Measurements from ENCODE around the gene TENM4.
"Not testable (repeated sequence)": the region's sequence is repeated elsewhere in the genome, so short reads cannot be mapped to it uniquely, and the experiment has no call there.

TENM4 gene

GRCh38 chr11:78832226-78832947 lies 608.4 kb downstream of the TENM4 start:
- H3K4me3 ChIP-seq (ENCODE audit: low read depth, low read length) = no peak overlapping the region
- TF ChIP-seq, protein P1, sequence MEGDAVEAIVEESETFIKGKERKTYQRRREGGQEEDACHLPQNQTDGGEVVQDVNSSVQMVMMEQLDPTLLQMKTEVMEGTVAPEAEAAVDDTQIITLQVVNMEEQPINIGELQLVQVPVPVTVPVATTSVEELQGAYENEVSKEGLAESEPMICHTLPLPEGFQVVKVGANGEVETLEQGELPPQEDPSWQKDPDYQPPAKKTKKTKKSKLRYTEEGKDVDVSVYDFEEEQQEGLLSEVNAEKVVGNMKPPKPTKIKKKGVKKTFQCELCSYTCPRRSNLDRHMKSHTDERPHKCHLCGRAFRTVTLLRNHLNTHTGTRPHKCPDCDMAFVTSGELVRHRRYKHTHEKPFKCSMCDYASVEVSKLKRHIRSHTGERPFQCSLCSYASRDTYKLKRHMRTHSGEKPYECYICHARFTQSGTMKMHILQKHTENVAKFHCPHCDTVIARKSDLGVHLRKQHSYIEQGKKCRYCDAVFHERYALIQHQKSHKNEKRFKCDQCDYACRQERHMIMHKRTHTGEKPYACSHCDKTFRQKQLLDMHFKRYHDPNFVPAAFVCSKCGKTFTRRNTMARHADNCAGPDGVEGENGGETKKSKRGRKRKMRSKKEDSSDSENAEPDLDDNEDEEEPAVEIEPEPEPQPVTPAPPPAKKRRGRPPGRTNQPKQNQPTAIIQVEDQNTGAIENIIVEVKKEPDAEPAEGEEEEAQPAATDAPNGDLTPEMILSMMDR (IDR thresholded peaks at IDR 0.05; ENCODE audit: borderline replicate concordance, insufficient read depth, low read depth, low read length) = no peak

- H3K4me3 ChIP-seq (ENCODE audit: low read depth, low read length) = no peak overlapping the region
- TF ChIP-seq, protein P1 (IDR thresholded peaks at IDR 0.05; ENCODE audit: borderline replicate concordance, insufficient read depth, low read depth, low read length) = no peak
Measured at GRCh38 chr11:78831571-78831970, 609.3 kb downstream of the TENM4 start.

- TF ChIP-seq, protein P1 (IDR thresholded peaks at IDR 0.05; ENCODE audit: borderline replicate concordance, insufficient read depth, low read depth, low read length) = no peak
- H3K4me3 ChIP-seq (ENCODE audit: low read depth, low read length) = no peak overlapping the region
Measured at GRCh38 chr11:78830277-78830819, 610.5 kb downstream of the TENM4 start.

GRCh38 chr11:78829146-78829545 lies 611.7 kb downstream of the TENM4 start:
- TF ChIP-seq, protein P1 (IDR thresholded peaks at IDR 0.05; ENCODE audit: borderline replicate concordance, insufficient read depth, low read depth, low read length) = no peak
- no peak overlapping the region for H3K4me3 ChIP-seq (ENCODE audit: low read depth, low read length)

GRCh38 chr11:78828676-78829075 lies 612.2 kb downstream of the TENM4 start:
- TF ChIP-seq, protein P1 (IDR thresholded peaks at IDR 0.05; ENCODE audit: borderline replicate concordance, insufficient read depth, low read depth, low read length) = no peak
- no peak overlapping the region for H3K4me3 ChIP-seq (ENCODE audit: low read depth, low read length)

- H3K4me3 ChIP-seq (ENCODE audit: low read depth, low read length) = not testable (repeated sequence)
Measured at GRCh38 chr11:78827291-78827690, 613.5 kb downstream of the TENM4 start.

GRCh38 chr11:78825591-78826020 lies 615.2 kb downstream of the TENM4 start:
- no peak overlapping the region for H3K4me3 ChIP-seq (ENCODE audit: low read depth, low read length)
- TF ChIP-seq, protein P1 (IDR thresholded peaks at IDR 0.05; ENCODE audit: borderline replicate concordance, insufficient read depth, low read depth, low read length) = no peak

All from GM12875 (cell line).